Osteoblast (primary cell): ENCODE results near the gene TBRG4. TPM values are rescaled to one million over a fixed set of nuclear protein-coding genes. Genes with fewer than 3 reads are reported as not detected.

Experiments
- DNase-seq: peaks from one replicate; pipeline ENCODE4 v3.0.0; 2011; ENCODE audit warnings: low spot score, mixed read lengths; ENCODE audit not compliant: insufficient read length; ENCODE audit errors: missing footprints
- H2AFZ ChIP-seq: 2 replicates; pipeline ENCODE4 v1.6.0; 2011; ENCODE audit warnings: mild to moderate bottlenecking, low read length
- H3K27ac ChIP-seq: 2 replicates; pipeline ENCODE4 v1.5.1; 2011; ENCODE audit warnings: mild to moderate bottlenecking, low read depth, low read length, moderate library complexity
- H3K27me3 ChIP-seq: 2 replicates; pipeline ENCODE4 v1.6.0; 2012; ENCODE audit warnings: mild to moderate bottlenecking, control low read depth, inconsistent platforms, low read length, moderate library complexity; ENCODE audit not compliant: insufficient read depth
- H3K36me3 ChIP-seq: 2 replicates; pipeline ENCODE4 v1.5.1; 2011; ENCODE audit warnings: mild to moderate bottlenecking, low read length, control low read depth, moderate library complexity; ENCODE audit not compliant: insufficient read depth
- H3K4me1 ChIP-seq: 2 replicates; pipeline ENCODE4 v1.5.1; 2011; ENCODE audit warnings: mild to moderate bottlenecking, low read length, control low read depth, moderate library complexity; ENCODE audit not compliant: insufficient read depth
- H3K4me2 ChIP-seq: 2 replicates; pipeline ENCODE4 v1.6.0; 2011; ENCODE audit warnings: mild to moderate bottlenecking, low read length; ENCODE audit not compliant: insufficient read depth
- H3K4me3 ChIP-seq: fragments of 200-600 bp; sonication (generic); 3 replicates; pipeline ENCODE4 v1.5.1; 2012; ENCODE audit warnings: mild to moderate bottlenecking, low read length, inconsistent platforms; ENCODE audit not compliant: insufficient read depth
- H3K79me2 ChIP-seq: 2 replicates; pipeline ENCODE4 v1.6.0; 2012; ENCODE audit warnings: mild to moderate bottlenecking, low read length, control low read depth, inconsistent platforms; ENCODE audit not compliant: insufficient read depth
- H3K9me3 ChIP-seq: 2 replicates; pipeline ENCODE4 v1.5.1; 2011; ENCODE audit warnings: low read depth, low read length, control low read depth
- H4K20me1 ChIP-seq: 2 replicates; pipeline ENCODE4 v1.6.0; 2012; ENCODE audit warnings: mild to moderate bottlenecking, low read length, control low read depth; ENCODE audit not compliant: insufficient read depth
- total RNA-seq: library from RNA; depleted of rRNA; stranded (reverse); fragments of >200 nt; gene quantifications from 2 replicates; pipeline ENCODE4 v1.2.3, GENCODE V29; 2012
- TF ChIP-seq, protein P1 (sequence below): IDR thresholded peaks from 2 replicates; pipeline ENCODE4 v1.5.1; 2011; ENCODE audit warnings: mild to moderate bottlenecking, low read depth, low read length, moderate library complexity; ENCODE audit errors: extremely low read depth

The TBRG4 gene
- total RNA-seq, 1 donor, result 43.1 TPM

GRCh38 chr7:45158471-45158870, 47.0 kb upstream of the TBRG4 start:
- Histone ChIP-seq H3K9me3 (no peaks in the 10 kb centered on the region), H3K4me3 (no peak overlapping the region), H3K27me3 (peaks cover 28% of the 10 kb centered on the region), H2AFZ (no peak overlapping the region), H3K27ac (no peak overlapping the region), H4K20me1 (no peaks in the 10 kb centered on the region), H3K36me3 (no peaks in the 10 kb centered on the region), H3K79me2 (no peaks in the 10 kb centered on the region), H3K4me2 (no peak overlapping the region), H3K4me1 (no peaks in the 10 kb centered on the region)
- TF ChIP-seq, protein P1, sequence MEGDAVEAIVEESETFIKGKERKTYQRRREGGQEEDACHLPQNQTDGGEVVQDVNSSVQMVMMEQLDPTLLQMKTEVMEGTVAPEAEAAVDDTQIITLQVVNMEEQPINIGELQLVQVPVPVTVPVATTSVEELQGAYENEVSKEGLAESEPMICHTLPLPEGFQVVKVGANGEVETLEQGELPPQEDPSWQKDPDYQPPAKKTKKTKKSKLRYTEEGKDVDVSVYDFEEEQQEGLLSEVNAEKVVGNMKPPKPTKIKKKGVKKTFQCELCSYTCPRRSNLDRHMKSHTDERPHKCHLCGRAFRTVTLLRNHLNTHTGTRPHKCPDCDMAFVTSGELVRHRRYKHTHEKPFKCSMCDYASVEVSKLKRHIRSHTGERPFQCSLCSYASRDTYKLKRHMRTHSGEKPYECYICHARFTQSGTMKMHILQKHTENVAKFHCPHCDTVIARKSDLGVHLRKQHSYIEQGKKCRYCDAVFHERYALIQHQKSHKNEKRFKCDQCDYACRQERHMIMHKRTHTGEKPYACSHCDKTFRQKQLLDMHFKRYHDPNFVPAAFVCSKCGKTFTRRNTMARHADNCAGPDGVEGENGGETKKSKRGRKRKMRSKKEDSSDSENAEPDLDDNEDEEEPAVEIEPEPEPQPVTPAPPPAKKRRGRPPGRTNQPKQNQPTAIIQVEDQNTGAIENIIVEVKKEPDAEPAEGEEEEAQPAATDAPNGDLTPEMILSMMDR, result no peak
- DNase-seq, result no peak

DNA sequence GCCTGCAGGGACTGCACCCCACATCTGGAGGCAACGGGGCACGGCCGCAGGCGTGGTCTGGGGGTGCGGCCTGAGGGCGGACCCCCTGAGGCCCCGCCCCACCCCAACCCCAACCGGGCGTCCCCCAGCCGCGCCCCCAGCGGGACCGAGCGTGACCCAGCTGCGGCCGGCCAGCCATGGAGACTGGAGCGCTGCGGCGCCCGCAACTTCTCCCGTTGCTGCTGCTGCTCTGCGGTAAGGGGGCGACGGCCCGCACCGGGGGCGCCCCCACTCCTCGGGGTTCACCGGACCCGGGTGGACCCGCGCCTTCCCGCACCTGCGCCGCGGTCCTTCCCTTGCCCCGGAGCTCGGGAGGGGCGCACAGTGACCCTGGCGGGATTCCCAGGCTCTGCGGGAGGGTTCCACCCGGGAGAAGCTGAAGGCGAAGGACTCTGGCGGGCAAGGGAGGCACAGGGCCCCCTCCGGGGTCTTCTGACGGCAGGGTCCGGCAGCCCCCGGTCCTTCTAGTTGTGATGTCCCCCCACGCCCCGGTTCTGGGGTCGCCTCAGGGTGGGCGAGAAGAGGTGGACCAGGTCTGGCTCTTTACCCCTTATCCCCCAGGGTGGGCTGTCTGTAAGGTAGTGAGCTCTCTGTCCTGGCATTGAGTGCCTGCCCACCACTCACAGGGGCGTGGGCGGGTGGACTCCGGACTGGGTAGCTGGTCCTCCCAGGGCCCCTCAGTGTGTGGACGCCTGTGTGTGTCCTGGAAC, 46.3 kb upstream of the TBRG4 start, which contains the start of gene RAMP3:
Gene RAMP3 (plus strand): TSS at position 139 of the 749 bp plus-strand sequence. CDS start 38 bp downstream, at position 177.
- Histone ChIP-seq H3K4me1 (no peaks in the 10 kb centered on the region), H3K79me2 (no peaks in the 10 kb centered on the region), H2AFZ (no peak within 1 kb of the TSS), H3K4me2 (no peak within 1 kb of the TSS), H3K27ac (no peak within 1 kb of the TSS), H3K36me3 (no peaks in the 10 kb centered on the region), H3K9me3 (no peaks in the 10 kb centered on the region), H3K4me3 (no peak within 1 kb of the TSS), H3K27me3 (peaks cover 28% of the 10 kb centered on the region), H4K20me1 (no peaks in the 10 kb centered on the region)
- TF ChIP-seq, protein P1, result no peak
- DNase-seq, result peak; percentile 78

- Histone ChIP-seq H3K4me1 (no peaks in the 10 kb centered on the region), H2AFZ (no peak overlapping the region), H3K4me2 (no peak overlapping the region), H3K27ac (no peak overlapping the region), H3K27me3 (peaks cover 28% of the 10 kb centered on the region), H3K36me3 (no peaks in the 10 kb centered on the region), H3K79me2 (no peaks in the 10 kb centered on the region), H3K4me3 (no peak overlapping the region), H4K20me1 (no peaks in the 10 kb centered on the region), H3K9me3 (no peaks in the 10 kb centered on the region)
- TF ChIP-seq, protein P1, result no peak
- DNase-seq, result no peak
Observed at GRCh38 chr7:45157286-45157652, 45.8 kb upstream of the TBRG4 start.

GRCh38 chr7:45156516-45157272, 45.2 kb upstream of the TBRG4 start:
- H3K4me1 ChIP-seq, result no peaks in the 10 kb centered on the region

More at GRCh38 chr7:45156516-45157272, 45.2 kb upstream of the TBRG4 start:
- no peak overlapping the region for H3K4me3 ChIP-seq
- H3K4me2 ChIP-seq, result no peak overlapping the region
- no peak overlapping the region for H2AFZ ChIP-seq
- H3K36me3 ChIP-seq, result no peaks in the 10 kb centered on the region
- peaks cover 30% of the 10 kb centered on the region for H3K27me3 ChIP-seq
- TF ChIP-seq, protein P1, result no peak
- H4K20me1 ChIP-seq, result no peaks in the 10 kb centered on the region
- H3K27ac ChIP-seq, result no peak overlapping the region
- no peak for DNase-seq
- H3K79me2 ChIP-seq, result no peaks in the 10 kb centered on the region
- H3K9me3 ChIP-seq, result no peaks in the 10 kb centered on the region
